Tibial nerve (tissue), 3 donors: Measurements from ENCODE around the gene HBE1.

Experiments
- POLR2A ChIP-seq, 2 donors: fragments of 450-650 bp; IDR thresholded peaks; one replicate each; pipeline ENCODE4 v1.6.1; 2017; ENCODE audit warnings: antibody characterized with exemption in 2 of 2, mild to moderate bottlenecking in 2 of 2, moderate library complexity in 2 of 2
- TF ChIP-seq, protein P1 (sequence below), 5 experiments: fragments of 200-600 bp in 3 of 5; fragments of 450-650 bp in 2 of 5; sonication (generic) in 3 of 5; IDR thresholded peaks; one replicate each; pipeline ENCODE4 v1.5.1; 2016 to 2019; ENCODE audit warnings: antibody characterized with exemption in 5 of 5, mild to moderate bottlenecking in 3 of 5, moderate library complexity in 2 of 5

DNA sequence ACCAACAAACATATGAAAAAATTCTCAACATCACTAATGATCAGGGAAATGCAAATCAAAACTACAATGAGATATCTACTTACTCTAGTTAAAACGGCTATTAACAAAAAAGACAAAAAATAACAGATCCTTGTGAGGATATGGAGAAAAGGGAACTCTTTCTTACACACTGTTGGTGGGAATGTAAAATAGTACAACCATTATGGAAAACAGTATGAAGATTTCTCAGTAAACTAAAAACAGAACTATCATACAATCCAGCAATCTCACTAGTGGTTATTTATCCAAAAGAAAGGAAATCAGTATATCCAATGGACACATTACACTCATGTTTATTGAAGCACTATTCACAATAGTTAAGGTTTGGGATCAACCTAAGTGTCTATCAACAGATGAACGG lies 3.9 kb downstream of the HBE1 start:
- TF ChIP-seq POLR2A (IDR thresholded peaks at IDR 0.05): no peak
- TF ChIP-seq, protein P1, sequence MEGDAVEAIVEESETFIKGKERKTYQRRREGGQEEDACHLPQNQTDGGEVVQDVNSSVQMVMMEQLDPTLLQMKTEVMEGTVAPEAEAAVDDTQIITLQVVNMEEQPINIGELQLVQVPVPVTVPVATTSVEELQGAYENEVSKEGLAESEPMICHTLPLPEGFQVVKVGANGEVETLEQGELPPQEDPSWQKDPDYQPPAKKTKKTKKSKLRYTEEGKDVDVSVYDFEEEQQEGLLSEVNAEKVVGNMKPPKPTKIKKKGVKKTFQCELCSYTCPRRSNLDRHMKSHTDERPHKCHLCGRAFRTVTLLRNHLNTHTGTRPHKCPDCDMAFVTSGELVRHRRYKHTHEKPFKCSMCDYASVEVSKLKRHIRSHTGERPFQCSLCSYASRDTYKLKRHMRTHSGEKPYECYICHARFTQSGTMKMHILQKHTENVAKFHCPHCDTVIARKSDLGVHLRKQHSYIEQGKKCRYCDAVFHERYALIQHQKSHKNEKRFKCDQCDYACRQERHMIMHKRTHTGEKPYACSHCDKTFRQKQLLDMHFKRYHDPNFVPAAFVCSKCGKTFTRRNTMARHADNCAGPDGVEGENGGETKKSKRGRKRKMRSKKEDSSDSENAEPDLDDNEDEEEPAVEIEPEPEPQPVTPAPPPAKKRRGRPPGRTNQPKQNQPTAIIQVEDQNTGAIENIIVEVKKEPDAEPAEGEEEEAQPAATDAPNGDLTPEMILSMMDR (IDR thresholded peaks at IDR 0.05): no peak
